ENCODE measurements around the gene PHKB. TPM values are rescaled to one million over a fixed set of nuclear protein-coding genes. Genes with fewer than 3 reads are reported as not detected.
A peak's percentile ranks its signal among the peaks of the same experiment; 100 is the strongest.
"Not testable (repeated sequence)": the region's sequence is repeated elsewhere in the genome, so short reads cannot be mapped to it uniquely, and the experiment has no call there.

PHKB gene
- total RNA-seq, 1 donor from 2014 or later: 53.3 TPM

GRCh38 chr16:47544255-47544654, 83.1 kb downstream of the PHKB start:
- DNase-seq (ENCODE audit: low spot score); intact Hi-C loops (cut with DNase I): not testable (repeated sequence)

- intact Hi-C loops (cut with DNase I); DNase-seq (ENCODE audit: low spot score): not testable (repeated sequence)
These were observed 90.1 kb downstream of the PHKB start for GRCh38 chr16:47551185-47551584.

GRCh38 chr16:47551767-47552166, 90.6 kb downstream of the PHKB start:
- intact Hi-C loops (cut with DNase I): not testable (repeated sequence)

GRCh38 chr16:47553853-47554564, 92.9 kb downstream of the PHKB start:
- DNase-seq (ENCODE audit: low spot score): no peak
- intact Hi-C loops (cut with DNase I): no loop called here

More at GRCh38 chr16:47551767-47552166, 90.6 kb downstream of the PHKB start:
- DNase-seq (ENCODE audit: low spot score): not testable (repeated sequence)

GRCh38 chr16:47554587-47554986, 93.5 kb downstream of the PHKB start:
- intact Hi-C loops (cut with DNase I); DNase-seq (ENCODE audit: low spot score): not testable (repeated sequence)

GRCh38 chr16:47561286-47561685, 100.2 kb downstream of the PHKB start:
- intact Hi-C loops (cut with DNase I): no loop called here
- no peak for DNase-seq (ENCODE audit: low spot score)

GRCh38 chr16:47562366-47562765, 101.2 kb downstream of the PHKB start:
- intact Hi-C loops (cut with DNase I): no loop called here
- DNase-seq (ENCODE audit: low spot score): no peak

- peak; percentile 81 for DNase-seq (ENCODE audit: low spot score)
- intact Hi-C loops (cut with DNase I): no loop called here
These were observed 104.3 kb downstream of the PHKB start for GRCh38 chr16:47565454-47565853.

- DNase-seq (ENCODE audit: low spot score): no peak
- intact Hi-C loops (cut with DNase I): no loop called here
These were observed 106.2 kb downstream of the PHKB start for GRCh38 chr16:47567321-47567720.

GRCh38 chr16:47568351-47568750, 107.2 kb downstream of the PHKB start:
- intact Hi-C loops (cut with DNase I): no loop called here
- DNase-seq (ENCODE audit: low spot score): no peak

GRCh38 chr16:47571049-47571448, 109.9 kb downstream of the PHKB start:
- no peak for DNase-seq (ENCODE audit: low spot score)
- intact Hi-C loops (cut with DNase I): no loop called here

GRCh38 chr16:47571711-47572110, 110.6 kb downstream of the PHKB start:
- DNase-seq (ENCODE audit: low spot score): no peak
- intact Hi-C loops (cut with DNase I): no loop called here

GRCh38 chr16:47574091-47575054, 113.2 kb downstream of the PHKB start:
- intact Hi-C loops (cut with DNase I): no loop called here
- no peak for DNase-seq (ENCODE audit: low spot score)

- intact Hi-C loops (cut with DNase I): no loop called here
- DNase-seq (ENCODE audit: low spot score): no peak
These were observed 115.9 kb downstream of the PHKB start for GRCh38 chr16:47577029-47577428.

- no peak for DNase-seq (ENCODE audit: low spot score)
- intact Hi-C loops (cut with DNase I): no loop called here
These were observed 116.9 kb downstream of the PHKB start for GRCh38 chr16:47578033-47578432.

GRCh38 chr16:47578573-47578972, 117.4 kb downstream of the PHKB start:
- DNase-seq (ENCODE audit: low spot score): no peak
- intact Hi-C loops (cut with DNase I): no loop called here

GRCh38 chr16:47581114-47581513, 120.0 kb downstream of the PHKB start:
- intact Hi-C loops (cut with DNase I): no loop called here
- no peak for DNase-seq (ENCODE audit: low spot score)

- no peak for DNase-seq (ENCODE audit: low spot score)
- intact Hi-C loops (cut with DNase I): no loop called here
These were observed 123.5 kb downstream of the PHKB start for GRCh38 chr16:47584464-47585225.

GRCh38 chr16:47586121-47586520, 125.0 kb downstream of the PHKB start:
- intact Hi-C loops (cut with DNase I): no loop called here
- DNase-seq (ENCODE audit: low spot score): no peak

GRCh38 chr16:47590472-47590871, 129.3 kb downstream of the PHKB start:
- no peak for DNase-seq (ENCODE audit: low spot score)
- intact Hi-C loops (cut with DNase I): no loop called here

All from cardiac septum (tissue), 1 donor.